GM19035 (cell line): Measurements from ENCODE around the gene ZNF93.
"Not testable (repeated sequence)": the region's sequence is repeated elsewhere in the genome, so short reads cannot be mapped to it uniquely, and the experiment has no call there.

ENCODE experiments used
- ATAC-seq: cut with Tn5 transposase; IDR thresholded peaks from one replicate; pipeline ENCODE4 v1.9.1; 2021; ENCODE audit not compliant: unreplicated experiment

The ZNF93 gene

GRCh38 chr19:19937403-19937802, 36.7 kb downstream of the ZNF93 start:
- no peak for ATAC-seq

- ATAC-seq, result no peak
Measured at GRCh38 chr19:19938449-19938848, 37.7 kb downstream of the ZNF93 start.

DNA sequence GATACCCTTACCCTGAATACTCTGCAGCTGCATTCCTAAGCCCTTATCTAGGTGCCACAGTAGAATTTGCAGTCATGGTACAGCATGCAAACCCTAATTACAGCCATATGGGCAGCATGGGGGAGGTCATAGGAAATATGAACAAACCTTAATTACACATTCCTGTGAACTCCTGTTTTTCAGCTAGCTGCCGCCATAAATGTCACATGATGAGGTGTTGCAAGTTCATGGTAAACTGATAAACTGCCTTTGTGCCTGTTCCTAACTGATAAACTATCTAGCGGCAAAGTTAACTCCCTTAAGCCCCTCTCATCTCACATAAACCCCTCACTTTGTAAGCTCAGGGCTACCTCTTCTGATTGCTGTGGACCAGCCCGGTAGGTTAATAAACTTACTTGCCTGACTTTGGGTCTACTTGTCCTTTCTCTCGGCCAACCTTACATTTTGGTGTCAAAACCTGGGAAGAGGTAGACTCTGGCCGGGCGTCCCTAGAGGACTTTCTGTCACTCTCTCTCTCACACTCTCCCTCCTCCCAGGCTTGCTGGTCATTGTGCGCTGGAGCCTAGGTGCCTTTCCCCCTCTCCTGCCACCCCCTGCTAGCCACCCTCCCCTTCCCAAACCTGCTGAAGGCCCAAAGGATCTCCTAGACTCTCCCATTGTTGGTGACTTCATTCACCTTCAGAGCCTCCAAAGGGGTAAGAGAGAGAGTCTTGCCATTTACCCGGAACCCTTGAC, 43.3 kb downstream of the ZNF93 start:
- ATAC-seq, result no peak

- no peak for ATAC-seq
Measured at GRCh38 chr19:19944583-19944880, 43.8 kb downstream of the ZNF93 start.

- no peak for ATAC-seq
Measured at GRCh38 chr19:19946226-19946625, 45.5 kb downstream of the ZNF93 start.

DNA sequence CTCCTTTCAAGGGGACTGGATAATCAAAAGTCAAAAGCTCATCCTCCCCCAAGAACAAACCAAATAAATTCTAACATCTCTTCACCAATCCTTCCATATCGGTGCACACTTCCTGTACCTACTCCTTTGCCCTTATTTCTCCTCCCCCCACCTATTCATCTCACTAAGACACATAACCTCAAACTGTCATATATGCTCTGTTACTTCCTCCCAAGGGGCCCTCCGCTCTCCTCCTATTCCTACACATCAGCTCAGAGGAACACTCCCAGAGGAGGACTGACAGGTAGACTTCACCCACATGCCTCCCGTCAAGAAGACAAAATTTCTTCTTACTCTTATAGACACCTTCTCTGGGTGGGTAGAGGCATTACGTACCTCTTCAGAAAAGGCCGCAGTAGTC, 48.1 kb downstream of the ZNF93 start:
- ATAC-seq, result no peak

DNA sequence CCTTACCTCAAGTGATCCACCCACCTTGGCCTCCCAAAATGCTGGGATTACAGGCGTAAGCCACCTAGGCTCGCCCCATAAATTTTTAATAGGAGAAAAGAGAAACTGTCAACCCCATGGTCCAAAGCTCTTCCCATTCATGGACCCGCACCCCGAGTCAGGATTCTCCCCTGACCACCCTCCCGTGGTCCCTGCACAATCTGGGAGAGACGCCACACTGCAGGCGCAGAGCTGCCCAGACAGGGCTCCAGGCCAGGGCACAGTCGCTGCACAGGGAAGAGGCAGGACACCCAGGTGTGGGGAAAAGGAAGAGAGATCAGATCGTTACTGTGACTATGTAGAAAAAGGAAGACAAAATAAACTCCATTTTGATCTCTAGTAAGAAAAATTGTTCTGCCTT, 54.5 kb downstream of the ZNF93 start:
- no peak for ATAC-seq

- no peak for ATAC-seq
Measured at GRCh38 chr19:19956434-19957075, 55.8 kb downstream of the ZNF93 start.

DNA sequence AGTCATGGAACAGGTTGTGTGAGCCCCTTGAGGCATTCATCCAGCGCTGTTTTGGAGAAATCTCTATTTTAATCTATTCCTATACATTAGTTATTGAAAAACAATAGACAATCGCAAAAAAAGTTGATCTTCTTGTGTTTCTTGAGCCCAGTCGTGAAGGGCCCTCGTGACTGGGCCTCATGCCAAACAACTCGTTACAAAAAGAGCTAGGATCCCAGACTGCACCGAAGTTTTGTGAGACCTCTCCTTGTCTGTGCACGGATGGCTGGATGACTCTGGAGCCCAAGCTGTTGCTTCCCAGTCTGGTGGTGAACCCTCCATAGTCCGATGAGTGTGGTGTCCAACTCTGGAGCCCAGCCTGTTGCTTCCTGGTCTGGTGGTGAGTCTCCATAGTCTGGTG, 57.0 kb downstream of the ZNF93 start:
- not testable (repeated sequence) for ATAC-seq

DNA sequence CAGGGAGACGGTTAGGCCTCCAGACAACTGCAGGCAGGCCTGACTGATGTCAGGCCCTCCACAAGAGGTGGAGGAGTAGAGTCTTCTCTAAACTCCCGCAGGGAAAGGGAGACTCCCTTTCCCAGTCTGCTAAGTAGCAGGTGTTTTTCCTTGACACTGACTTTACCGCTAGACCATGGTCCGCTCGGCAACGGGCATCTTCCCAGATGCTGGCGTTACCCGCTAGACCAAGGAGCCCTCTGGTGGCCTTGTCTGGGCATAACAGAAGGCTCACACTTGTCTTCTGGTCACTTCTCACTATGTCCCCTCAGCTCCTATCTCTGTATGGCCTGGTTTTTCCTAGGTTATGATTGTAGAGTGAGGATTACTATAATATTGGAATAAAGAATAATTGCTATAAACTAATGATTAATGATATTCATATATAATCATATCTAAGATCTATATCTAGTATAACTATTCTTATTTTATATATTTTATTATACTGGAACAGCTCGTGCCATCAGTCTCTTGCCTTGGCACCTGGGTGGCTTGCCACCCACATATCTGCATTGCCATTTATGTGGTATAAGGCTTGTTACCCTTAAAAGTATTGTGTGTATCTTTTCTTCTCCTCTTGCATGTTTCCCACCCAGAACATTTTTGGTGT, 58.5 kb downstream of the ZNF93 start:
- not testable (repeated sequence) for ATAC-seq

- no peak for ATAC-seq
Measured at GRCh38 chr19:19964416-19964815, 63.7 kb downstream of the ZNF93 start.

DNA sequence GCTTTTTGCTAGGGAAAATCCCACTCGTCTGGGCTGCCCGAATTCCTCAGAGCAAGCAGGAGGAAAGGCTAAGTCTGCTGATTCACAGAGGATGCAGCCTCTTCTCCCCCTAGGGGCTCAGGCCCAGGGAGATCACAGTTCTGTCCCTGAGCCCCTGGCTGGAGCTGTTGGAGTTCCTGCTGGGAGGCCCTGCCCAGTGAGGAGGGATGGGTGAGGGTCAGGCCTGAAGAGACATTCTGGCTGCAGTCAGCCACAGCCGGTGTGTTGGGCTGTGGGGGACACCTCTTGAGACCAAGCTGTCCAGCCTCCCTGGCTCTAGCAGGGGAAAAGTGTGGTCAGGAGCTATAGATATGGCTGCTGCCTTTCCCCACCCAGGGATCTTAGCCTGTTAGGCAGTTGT, 65.4 kb downstream of the ZNF93 start:
- not testable (repeated sequence) for ATAC-seq

DNA sequence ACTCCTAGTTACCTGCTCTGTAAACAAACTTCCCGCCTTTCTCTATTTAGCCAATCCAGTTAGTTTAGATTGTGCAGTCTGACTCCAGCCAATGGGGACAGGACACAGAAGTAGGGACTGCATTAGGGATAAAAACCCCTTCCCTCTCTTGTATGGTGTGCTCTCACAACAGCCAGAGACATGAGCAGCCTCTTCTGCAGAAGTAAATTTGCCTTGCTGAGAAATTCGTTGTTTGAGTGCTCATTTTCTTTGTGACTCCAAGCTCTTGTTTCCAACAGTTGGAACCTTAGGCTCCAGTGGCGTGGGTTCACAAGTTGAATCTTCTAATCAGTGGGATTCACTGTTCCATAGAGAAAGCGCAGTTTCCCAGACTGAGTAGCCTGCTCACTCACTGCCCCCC, 66.1 kb downstream of the ZNF93 start:
- no peak for ATAC-seq
